GM12892 (cell line): ENCODE measurements around the gene ACADL.

ENCODE experiments used
- POLR2A ChIP-seq: IDR thresholded peaks from 2 replicates; pipeline ENCODE4 v1.6.1; 2011; ENCODE audit warnings: low read depth, low read length, control low read depth
- POLR2AphosphoS5 ChIP-seq: IDR thresholded peaks from 2 replicates; pipeline ENCODE4 v1.6.1; 2011; ENCODE audit warnings: low read depth, low read length, control low read depth
- TAF1 ChIP-seq: IDR thresholded peaks from 2 replicates; pipeline ENCODE4 v1.6.1; 2011; ENCODE audit warnings: low read depth, mild to moderate bottlenecking, control low read depth, low read length, borderline replicate concordance

DNA sequence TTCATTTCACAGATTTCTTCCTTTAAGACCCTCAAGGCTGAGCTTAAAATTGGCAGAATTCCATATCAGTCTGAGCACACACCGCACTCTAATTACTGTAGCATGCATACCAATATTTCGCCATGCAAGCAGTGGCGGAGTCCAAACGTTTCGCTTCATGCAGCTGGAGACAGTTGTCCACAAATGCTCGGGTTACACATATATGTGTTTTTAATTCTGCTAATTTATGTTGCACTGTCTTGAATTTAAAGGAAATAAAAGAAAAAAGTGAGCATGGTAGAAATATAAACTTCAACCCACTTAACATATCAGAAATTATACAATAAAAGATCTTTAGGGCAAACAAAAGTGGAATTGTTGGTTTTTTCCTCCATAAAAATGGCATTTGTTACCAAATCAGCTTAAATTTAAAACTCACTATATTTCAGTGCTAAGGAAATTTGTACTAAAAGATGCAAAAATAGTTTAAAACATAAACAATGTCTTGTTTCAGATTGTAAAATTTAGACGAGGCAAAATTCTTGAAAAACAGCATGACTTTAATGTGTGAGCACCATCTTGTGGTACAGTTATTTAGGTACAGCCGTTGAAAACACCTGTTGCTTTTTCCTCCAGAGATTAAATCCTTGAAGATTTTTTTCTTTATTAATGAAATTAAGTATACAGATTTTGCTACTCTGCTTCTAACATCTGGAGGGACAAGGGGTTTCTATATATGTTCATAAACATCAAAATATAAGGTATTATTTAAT, 30.0 kb downstream of the ACADL start:
- no peak for TF ChIP-seq POLR2A
- no peak for TF ChIP-seq POLR2AphosphoS5
- TF ChIP-seq TAF1 = no peak
